Measurements from ENCODE around the gene GRHPR.
A peak's percentile ranks its signal among the peaks of the same experiment; 100 is the strongest.

Gene GRHPR

DNA sequence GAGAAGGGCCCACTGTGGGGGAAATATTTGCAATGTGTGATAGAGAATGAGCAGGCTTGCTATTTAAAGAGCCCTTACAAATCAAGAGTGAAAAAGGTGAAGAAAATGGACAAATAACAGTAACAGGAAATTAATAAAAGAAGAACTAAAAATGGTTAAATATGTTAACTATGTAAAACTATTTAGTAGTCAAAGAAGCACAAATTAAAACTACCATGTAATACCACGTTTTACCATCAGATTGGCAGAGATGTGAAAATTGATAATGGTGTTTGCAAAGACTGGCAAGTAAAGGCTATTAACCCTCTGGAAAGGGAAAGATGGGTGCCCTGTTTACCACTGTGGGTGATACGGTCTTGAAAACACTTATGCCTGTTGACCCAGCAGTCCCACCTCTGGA lies 23.2 kb upstream of the GRHPR start:
- DNase-seq (ENCODE audit: low spot score): no peak

DNA sequence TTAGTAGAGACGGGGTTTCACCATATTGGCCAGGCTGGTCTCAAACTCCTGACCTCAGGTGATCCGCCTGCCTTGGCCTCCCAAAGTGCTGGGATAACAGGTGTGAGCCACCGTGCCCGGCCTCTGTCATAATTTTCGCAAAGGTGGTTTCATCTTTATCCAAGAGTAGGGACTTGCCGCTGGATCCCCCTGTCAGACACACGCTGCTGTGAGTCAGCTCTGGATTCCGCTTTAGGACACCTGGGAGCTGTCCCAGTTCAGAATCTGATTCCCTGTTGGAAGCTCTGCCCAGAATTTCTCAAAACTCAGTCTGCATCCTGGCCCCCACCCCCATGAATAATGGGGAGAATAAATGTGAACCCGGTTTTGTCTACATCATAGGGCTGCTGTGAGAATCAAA lies 17.9 kb upstream of the GRHPR start:
- DNase-seq (ENCODE audit: low spot score): no peak

- no peak for DNase-seq (ENCODE audit: low spot score)
Observed at GRCh38 chr9:37405350-37405749, 17.1 kb upstream of the GRHPR start.

- DNase-seq (ENCODE audit: low spot score): no peak
Observed at GRCh38 chr9:37405764-37406380, 16.6 kb upstream of the GRHPR start.

GRCh38 chr9:37406603-37407401 lies 15.7 kb upstream of the GRHPR start:
- DNase-seq (ENCODE audit: low spot score): no peak

DNA sequence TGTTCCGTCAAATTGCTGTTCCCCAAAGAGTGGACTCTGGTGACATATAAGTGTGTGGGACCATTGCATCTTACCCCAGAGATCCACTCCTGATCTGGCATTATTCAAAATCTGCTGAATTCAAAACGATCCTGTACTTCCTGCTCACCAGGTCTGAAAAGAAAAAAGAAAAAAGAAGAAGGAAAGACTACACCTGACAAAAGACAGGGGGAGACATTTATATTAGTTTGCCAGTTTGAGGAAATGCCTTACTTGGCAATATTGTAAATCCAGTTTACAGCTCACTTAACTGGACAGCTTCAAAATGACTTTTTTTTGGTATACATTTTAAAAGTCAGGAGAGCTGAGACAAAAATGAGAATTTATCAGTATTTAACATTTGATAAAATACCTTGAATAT lies 15.0 kb upstream of the GRHPR start:
- no peak for DNase-seq (ENCODE audit: low spot score)

DNA sequence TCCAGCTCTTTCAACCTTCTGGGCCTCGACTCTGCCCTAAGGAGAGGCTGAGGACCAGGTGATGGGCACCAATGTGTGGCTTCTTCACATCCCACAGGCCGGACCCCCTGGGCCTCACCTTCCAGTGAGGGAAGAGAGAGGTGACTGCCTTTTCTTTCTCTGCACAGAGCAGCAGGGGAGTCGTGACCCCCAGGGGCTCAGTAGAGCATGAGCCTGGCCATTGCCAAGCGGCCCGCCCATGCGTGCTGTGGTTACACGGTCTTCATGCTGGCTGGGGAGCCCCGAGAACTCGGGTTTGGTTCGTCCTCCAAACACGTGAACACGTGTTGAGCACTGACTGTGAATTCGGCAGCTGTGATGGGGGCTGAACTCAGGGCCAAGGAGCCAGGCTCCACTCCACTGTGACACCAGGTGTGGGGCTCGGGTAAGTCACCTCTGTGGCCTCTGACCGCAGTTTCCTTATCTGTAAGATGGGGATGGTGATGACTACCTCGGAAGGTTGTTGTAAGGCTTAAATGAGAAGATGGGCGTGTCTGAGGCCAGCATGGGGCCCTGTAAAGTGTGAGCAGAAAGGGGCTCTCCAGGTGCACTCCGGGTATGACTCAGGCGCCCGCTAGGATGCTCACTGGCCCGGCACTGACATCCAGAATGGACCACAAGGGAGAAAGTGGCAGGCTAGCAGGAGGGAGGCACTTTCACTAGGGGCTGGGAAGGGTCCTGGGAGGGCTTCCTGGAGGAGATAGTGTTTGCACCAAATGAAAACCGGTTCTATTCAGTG lies 13.4 kb upstream of the GRHPR start:
- DNase-seq (ENCODE audit: low spot score): no peak

- no peak for DNase-seq (ENCODE audit: low spot score)
Observed at GRCh38 chr9:37410354-37410861, 12.1 kb upstream of the GRHPR start.

- DNase-seq (ENCODE audit: low spot score): no peak
Observed at GRCh38 chr9:37410969-37411785, 11.3 kb upstream of the GRHPR start.

DNA sequence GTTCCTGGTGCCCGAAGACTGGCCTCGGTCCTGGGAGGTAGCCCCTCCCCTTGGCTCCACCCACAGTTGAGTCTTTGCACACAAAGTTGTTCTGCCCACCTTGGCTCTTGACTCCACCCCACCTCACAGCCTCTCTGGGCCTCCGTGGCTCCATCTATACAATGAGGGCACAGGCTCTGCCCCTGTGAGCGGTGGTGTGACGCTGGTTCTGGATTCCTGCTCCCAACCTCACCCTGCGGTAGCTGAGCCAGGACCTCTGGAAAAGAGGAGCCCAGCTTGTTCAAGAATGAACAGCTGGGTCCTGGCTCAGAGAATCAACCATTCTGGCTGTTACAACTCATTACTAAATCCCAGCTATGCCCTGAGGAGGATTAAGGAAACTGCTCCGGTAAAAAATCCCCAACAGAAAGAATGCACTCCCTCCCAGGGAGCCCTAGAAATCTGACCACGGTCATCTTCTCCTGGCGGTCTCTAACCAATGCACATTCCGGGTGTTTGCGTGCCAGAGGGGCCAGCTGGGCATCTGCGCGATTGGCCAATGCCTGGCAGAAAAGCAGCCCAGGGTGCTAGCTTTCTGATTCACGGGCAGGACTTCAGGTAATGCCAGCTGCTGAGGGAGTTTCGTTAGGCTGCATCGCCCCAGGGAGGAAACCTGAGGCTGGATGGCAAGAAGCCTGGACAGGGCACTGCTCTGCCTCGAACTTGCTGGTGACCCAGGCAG lies 9.9 kb upstream of the GRHPR start:
- no peak for DNase-seq (ENCODE audit: low spot score)

- DNase-seq (ENCODE audit: low spot score): no peak
Observed at GRCh38 chr9:37413311-37413710, 9.2 kb upstream of the GRHPR start.

- no peak for DNase-seq (ENCODE audit: low spot score)
Observed at GRCh38 chr9:37414503-37414943, 8.0 kb upstream of the GRHPR start.

DNA sequence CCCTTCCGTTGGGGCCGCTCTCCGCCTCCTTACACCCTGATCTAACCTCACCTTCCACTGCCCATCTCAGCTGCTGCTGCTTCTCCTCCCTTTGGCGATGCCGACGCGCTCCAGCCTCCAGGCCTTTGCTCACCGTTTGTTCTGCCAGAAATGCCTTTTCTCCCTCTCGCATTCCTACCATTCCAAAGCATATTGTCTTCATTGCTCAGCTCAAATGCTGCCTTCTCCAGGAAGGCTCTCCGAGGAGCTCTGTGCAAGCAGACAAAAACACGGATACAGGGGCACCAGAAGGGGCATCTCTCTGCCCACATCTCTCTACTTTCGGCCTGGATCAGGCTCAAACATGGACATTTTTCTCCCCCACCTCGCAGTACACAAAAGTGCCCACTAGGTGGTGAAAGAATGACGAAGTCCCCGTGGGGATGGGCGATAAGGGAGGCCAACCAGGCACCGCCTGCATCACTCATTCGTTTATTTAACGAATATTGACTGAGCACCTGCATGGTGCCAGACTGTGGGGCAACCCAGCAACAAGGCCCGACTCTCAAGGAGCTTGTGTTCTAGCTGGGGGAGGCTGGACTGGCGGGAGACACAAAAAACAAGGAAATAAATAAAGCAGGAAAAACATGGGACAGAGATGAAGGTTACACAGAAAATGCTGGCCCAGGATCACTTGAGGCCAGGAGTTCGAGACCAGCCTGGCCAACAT lies 7.3 kb upstream of the GRHPR start:
- DNase-seq (ENCODE audit: low spot score): peak; percentile 74

DNA sequence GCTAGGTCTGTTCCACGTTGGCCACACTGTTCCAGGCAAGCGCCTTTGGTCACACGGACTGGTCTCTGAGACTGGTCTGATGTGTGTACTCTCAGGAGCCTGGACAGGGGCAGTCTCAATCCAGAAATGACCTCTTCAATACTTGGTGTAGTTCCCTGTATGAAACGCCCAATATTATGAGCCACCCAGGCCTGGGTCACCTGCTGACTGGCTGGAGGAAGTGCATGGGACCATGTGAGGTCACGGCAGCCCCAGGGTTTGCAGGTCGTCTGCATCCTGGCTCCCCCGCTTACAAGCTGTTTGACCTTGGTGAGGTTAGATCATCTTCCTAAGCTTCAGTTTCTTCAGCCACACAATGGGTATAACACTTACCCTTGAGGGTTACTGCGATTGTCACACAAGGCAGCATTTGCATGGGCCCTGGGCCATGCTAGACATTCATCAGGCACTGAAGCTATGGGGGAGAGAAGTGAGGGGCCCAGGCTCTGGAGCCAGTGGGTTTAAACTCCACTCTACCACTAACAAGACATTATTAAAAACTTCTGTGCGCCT lies 5.2 kb upstream of the GRHPR start:
- no peak for DNase-seq (ENCODE audit: low spot score)

DNA sequence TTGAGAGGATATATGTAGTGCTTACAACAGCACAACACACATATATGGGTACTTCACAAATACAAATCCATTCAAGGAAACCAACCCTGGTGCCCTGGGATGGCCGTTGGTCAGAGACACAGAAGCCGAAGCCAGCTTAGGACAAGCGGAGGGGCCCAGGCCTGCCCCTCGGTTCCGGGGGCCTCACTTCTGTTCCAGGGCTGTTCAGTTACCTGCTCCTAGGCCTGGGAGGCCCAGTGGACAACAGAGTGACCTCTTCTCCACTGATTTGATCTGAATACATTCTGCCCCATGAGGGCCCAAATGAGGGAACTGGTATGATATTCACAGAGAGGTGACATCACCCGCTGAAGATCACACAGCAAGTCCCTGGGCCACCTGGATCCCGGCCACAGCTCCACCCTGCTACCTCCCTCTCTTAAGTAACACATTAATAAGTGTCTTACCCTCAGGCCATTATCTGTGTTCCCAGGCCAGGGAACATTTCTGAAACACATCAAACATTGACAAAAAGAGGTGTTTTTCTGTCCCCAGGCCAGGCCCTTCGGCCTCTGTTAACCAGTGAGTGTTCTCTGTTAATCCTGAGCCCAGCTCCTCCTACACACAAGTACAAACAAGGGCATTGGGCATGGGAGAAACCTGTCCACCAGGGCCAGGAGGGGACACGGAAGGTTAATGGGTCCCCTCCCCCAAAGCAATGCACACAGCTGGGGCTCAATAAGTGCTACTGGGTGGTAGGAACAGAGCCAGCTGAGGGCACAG lies 4.5 kb upstream of the GRHPR start:
- DNase-seq (ENCODE audit: low spot score): no peak

- no peak for DNase-seq (ENCODE audit: low spot score)
Observed at GRCh38 chr9:37419204-37419603, 3.3 kb upstream of the GRHPR start.

GRCh38 chr9:37420271-37421215 lies 2.0 kb upstream of the GRHPR start:
- no peak for DNase-seq (ENCODE audit: low spot score)

GRCh38 chr9:37421914-37422288 lies 595 bp upstream of the GRHPR start:
- no peak for DNase-seq (ENCODE audit: low spot score)
